Erythroblast (primary cell): Measurements from ENCODE around the gene FOXJ3.

Experiments used
- GATA1 ChIP-seq: IDR thresholded peaks from 2 replicates; pipeline ENCODE4 v1.6.1; 2011; ENCODE audit warnings: low read depth, mild to moderate bottlenecking, control low read depth, low read length, moderate library complexity
- POLR2A ChIP-seq: IDR thresholded peaks from 2 replicates; pipeline ENCODE4 v1.6.1; 2011; ENCODE audit warnings: mild to moderate bottlenecking, low read length

GRCh38 chr1:42178249-42178648 is 156.8 kb downstream of the FOXJ3 start:
- no peak for TF ChIP-seq POLR2A
- TF ChIP-seq GATA1, result no peak
